H9 (cell line): ENCODE data around the gene PA2G4. TPM values are rescaled to one million over a fixed set of nuclear protein-coding genes. Genes with fewer than 3 reads are reported as not detected.

ENCODE experiments used
- DNase-seq: peaks from one replicate; pipeline ENCODE4 v3.0.0-alpha.2; 2017
- H2AFZ ChIP-seq: one replicate; pipeline ENCODE4 v1.6.1; 2013; ENCODE audit warnings: mild to moderate bottlenecking, low read length, control low read depth, moderate library complexity
- H2AK5ac ChIP-seq: 2 replicates; pipeline ENCODE4 v1.6.1; 2013; ENCODE audit warnings: low read length, control low read depth, mixed read lengths; ENCODE audit not compliant: insufficient read length
- H2BK120ac ChIP-seq: one replicate; pipeline ENCODE4 v1.6.1; 2013; ENCODE audit warnings: low read depth, mild to moderate bottlenecking, low read length, control low read depth, inconsistent platforms; ENCODE audit not compliant: poor library complexity, severe bottlenecking
- H2BK12ac ChIP-seq: 2 replicates; pipeline ENCODE4 v1.6.1; 2013; ENCODE audit warnings: low read length, control low read depth, mixed read lengths, low read depth; ENCODE audit not compliant: insufficient read length
- H2BK15ac ChIP-seq: 2 replicates; pipeline ENCODE4 v1.6.1; 2013; ENCODE audit warnings: low read depth, low read length, control low read depth
- H2BK20ac ChIP-seq: one replicate; pipeline ENCODE4 v1.6.1; 2013; ENCODE audit warnings: low read depth, mild to moderate bottlenecking, low read length, control low read depth, inconsistent platforms; ENCODE audit not compliant: poor library complexity, severe bottlenecking
- H2BK5ac ChIP-seq: 2 replicates; pipeline ENCODE4 v1.6.1; 2013; ENCODE audit warnings: low read length, control low read depth, mixed read lengths; ENCODE audit not compliant: insufficient read length
- H3K14ac ChIP-seq: 2 replicates; pipeline ENCODE4 v1.6.1; 2013; ENCODE audit warnings: low read length, control low read depth; ENCODE audit not compliant: insufficient read depth
- H3K18ac ChIP-seq: 2 replicates; pipeline ENCODE4 v1.6.1; 2013; ENCODE audit warnings: low read depth, mild to moderate bottlenecking, mixed read lengths, low read length, control low read depth; ENCODE audit not compliant: insufficient read length
- H3K23ac ChIP-seq: 2 replicates; pipeline ENCODE4 v1.6.1; 2013; ENCODE audit warnings: low read length, control low read depth, mixed read lengths, low read depth; ENCODE audit not compliant: insufficient read length
- H3K23me2 ChIP-seq: 2 replicates; pipeline ENCODE4 v1.6.1; 2013; ENCODE audit warnings: low read depth, mild to moderate bottlenecking, mixed read lengths, low read length, control low read depth; ENCODE audit not compliant: insufficient read length, poor library complexity, severe bottlenecking
- H3K27ac ChIP-seq: 2 replicates; pipeline ENCODE4 v1.5.1; 2013; ENCODE audit warnings: low read length, control low read depth, mixed read lengths, low read depth; ENCODE audit not compliant: insufficient read length
- H3K27me3 ChIP-seq: 2 replicates; pipeline ENCODE4 v1.6.1; 2013; ENCODE audit warnings: low read length, control low read depth, inconsistent platforms; ENCODE audit not compliant: insufficient read depth
- H3K4ac ChIP-seq: 2 replicates; pipeline ENCODE4 v1.6.1; 2013; ENCODE audit warnings: low read depth, mild to moderate bottlenecking, control low read depth, inconsistent platforms, low read length, moderate library complexity
- H3K4me1 ChIP-seq: 2 replicates; pipeline ENCODE4 v1.6.1; 2013; ENCODE audit warnings: low read length, control low read depth, inconsistent platforms; ENCODE audit not compliant: insufficient read depth
- H3K4me2 ChIP-seq: 2 replicates; pipeline ENCODE4 v1.6.1; 2013; ENCODE audit warnings: low read length, control low read depth, mixed read lengths; ENCODE audit not compliant: insufficient read length, insufficient read depth
- H3K56ac ChIP-seq: 2 replicates; pipeline ENCODE4 v1.6.1; 2013; ENCODE audit warnings: low read depth, mild to moderate bottlenecking, mixed read lengths, low read length, control low read depth; ENCODE audit not compliant: insufficient read length
- H3K79me1 ChIP-seq: 2 replicates; pipeline ENCODE4 v1.6.1; 2013; ENCODE audit warnings: low read depth, mild to moderate bottlenecking, moderate library complexity, low read length, control low read depth, inconsistent platforms; ENCODE audit not compliant: insufficient read depth, poor library complexity, severe bottlenecking
- H3K79me2 ChIP-seq: 2 replicates; pipeline ENCODE4 v1.6.1; 2013; ENCODE audit warnings: low read length, control low read depth, inconsistent platforms; ENCODE audit not compliant: insufficient read depth
- H3K9ac ChIP-seq: 2 replicates; pipeline ENCODE4 v1.6.1; 2013; ENCODE audit warnings: low read length, control low read depth, mixed read lengths; ENCODE audit not compliant: insufficient read length; ENCODE audit errors: extremely low read depth
- H3K9me3 ChIP-seq: one replicate; pipeline ENCODE4 v1.6.1; 2013; ENCODE audit warnings: low read depth, low read length, inconsistent platforms; ENCODE audit not compliant: control insufficient read depth
- H3T11ph ChIP-seq: one replicate; pipeline ENCODE4 v1.6.1; 2013; ENCODE audit warnings: mild to moderate bottlenecking, low read length, control low read depth, inconsistent platforms
- H4K20me1 ChIP-seq: one replicate; pipeline ENCODE4 v1.6.1; 2013; ENCODE audit not compliant: control insufficient read depth, insufficient read length, insufficient read depth
- H4K5ac ChIP-seq: 2 replicates; pipeline ENCODE4 v1.6.1; 2013; ENCODE audit warnings: low read depth, mild to moderate bottlenecking, mixed read lengths, low read length, control low read depth; ENCODE audit not compliant: insufficient read length
- H4K8ac ChIP-seq: replicated peaks from 2 replicates; pipeline ENCODE4 v1.6.1; 2013; ENCODE audit warnings: low read length, control low read depth, mixed read lengths, low read depth; ENCODE audit not compliant: insufficient read length
- H4K91ac ChIP-seq: 2 replicates; pipeline ENCODE4 v1.6.1; 2013; ENCODE audit warnings: low read depth, mild to moderate bottlenecking, moderate library complexity, mixed read lengths, low read length, control low read depth; ENCODE audit not compliant: insufficient read length
- H3K27ac Mint-ChIP-seq, 3 experiments: 2 replicates in 2 of 3; 3 replicates in 1 of 3; pipeline ENCODE4 v1.8.0; 2020 to 2021; ENCODE audit warnings: mixed read lengths in 3 of 3, mild to moderate bottlenecking in 1 of 3, moderate library complexity in 1 of 3
- H3K27me3 Mint-ChIP-seq: 2 replicates; pipeline ENCODE4 v1.8.0; 2021; ENCODE audit warnings: low read depth, mild to moderate bottlenecking, moderate library complexity, mixed read lengths
- H3K36me3 Mint-ChIP-seq, 3 experiments: 2 replicates in 2 of 3; 3 replicates in 1 of 3; pipeline ENCODE4 v1.8.0; 2020 to 2021; ENCODE audit warnings: low read depth in 3 of 3, mixed read lengths in 3 of 3; ENCODE audit not compliant: insufficient read depth in 1 of 3
- H3K4me1 Mint-ChIP-seq, 2 experiments: 2 replicates each; pipeline ENCODE4 v1.8.0; 2020; ENCODE audit warnings: mixed read lengths in 2 of 2
- H3K4me3 Mint-ChIP-seq, 2 experiments: 2 replicates in 1 of 2; 3 replicates in 1 of 2; pipeline ENCODE4 v1.8.0; 2020 to 2021; ENCODE audit warnings: mild to moderate bottlenecking in 2 of 2, mixed read lengths in 2 of 2, moderate library complexity in 1 of 2
- H3K9me3 Mint-ChIP-seq, 2 experiments: 2 replicates in 1 of 2; 3 replicates in 1 of 2; pipeline ENCODE4 v1.8.0; 2020; ENCODE audit warnings: mild to moderate bottlenecking in 2 of 2, mixed read lengths in 2 of 2, moderate library complexity in 1 of 2
- CTCF ChIP-seq: fragments of 200-600 bp; sonication (generic); conservative IDR thresholded peaks from 3 replicates; pipeline ENCODE4 v1.8.0; 2021; ENCODE audit warnings: antibody characterized with exemption, mild to moderate bottlenecking
- WGBS: extraction: QIAGEN DNeasy Blood & Tissue Kit; methylation state at CpG from one replicate; pipeline ENCODE4 v1.1.7; 2013; ENCODE audit warnings: missing lambda C conversion rate, low lambda C conversion rate, mixed read lengths; ENCODE audit not compliant: insufficient read length; ENCODE audit errors: extremely low coverage; 5-methylcytosine and 5-hydroxymethylcytosine counted together
- total RNA-seq: library from RNA; stranded (reverse); gene quantifications from 2 replicates; pipeline ENCODE4 v1.2.1, GENCODE V29; 2021

Gene PA2G4
- total RNA-seq, 1 experiment from 2014 or later = 248 TPM

- no peaks in the 10 kb centered on the region; the same call in 1 of the 2 replicates for H3K27me3 Mint-ChIP-seq
- no peaks in the 10 kb centered on the region for H3K27me3 ChIP-seq
- no peak overlapping the region for H3K27ac Mint-ChIP-seq
- H4K20me1 ChIP-seq = no peaks in the 10 kb centered on the region
- H3K4me3 Mint-ChIP-seq = no peak overlapping the region
- no peak overlapping the region for H3K56ac ChIP-seq
- no peak overlapping the region for H2AFZ ChIP-seq
- H3K23ac ChIP-seq = no peak overlapping the region
- peaks cover 6% of the 10 kb centered on the region; the same call in 1 of the 2 replicates for H3K4me1 ChIP-seq
- H3K79me2 ChIP-seq = peaks cover 9% of the 10 kb centered on the region; the same call in 1 of the 2 replicates
- H2BK120ac ChIP-seq = no peak overlapping the region
- no peak overlapping the region for H3K14ac ChIP-seq
- DNase-seq = no peak
- no peaks in the 10 kb centered on the region; a peak in 1 of 5 replicates for H3K9me3 Mint-ChIP-seq
- TF ChIP-seq CTCF = no peak
- no peak overlapping the region for H2BK12ac ChIP-seq
- no peaks in the 10 kb centered on the region for H3K9me3 ChIP-seq
- H2BK15ac ChIP-seq = no peak overlapping the region
- H2BK20ac ChIP-seq = no peak overlapping the region
- no peak overlapping the region for H4K91ac ChIP-seq
- H4K8ac ChIP-seq = no peak overlapping the region
- peaks cover 66 to 87% (median 78%) of the 10 kb centered on the region in 3 experiments for H3K36me3 Mint-ChIP-seq
- no peaks in the 10 kb centered on the region for H3K79me1 ChIP-seq
- no peak overlapping the region for H3K4ac ChIP-seq
- H2AK5ac ChIP-seq = no peak overlapping the region
- WGBS = no CpG with 5 or more reads among the region's 5 CpGs
- H2BK5ac ChIP-seq = no peak overlapping the region
- H3K27ac ChIP-seq = no peak overlapping the region
- H3K4me2 ChIP-seq = no peak overlapping the region
- H3K4me1 Mint-ChIP-seq = peaks cover 13 to 18% of the 10 kb centered on the region in 2 experiments
- no peak overlapping the region for H3K9ac ChIP-seq
- H3K23me2 ChIP-seq = peaks cover 1% of the 10 kb centered on the region
- H3T11ph ChIP-seq = no peak overlapping the region
- H3K18ac ChIP-seq = no peak overlapping the region
- H4K5ac ChIP-seq = no peak overlapping the region
These were observed 6.2 kb downstream of the PA2G4 start for GRCh38 chr12:56110571-56110970.
